Measurements from ENCODE around the gene CCDC122.
"Not testable (repeated sequence)": the region's sequence is repeated elsewhere in the genome, so short reads cannot be mapped to it uniquely, and the experiment has no call there.

CCDC122 gene

GRCh38 chr13:43846496-43847158 lies 32.9 kb downstream of the CCDC122 start:
- TF ChIP-seq, protein P1, sequence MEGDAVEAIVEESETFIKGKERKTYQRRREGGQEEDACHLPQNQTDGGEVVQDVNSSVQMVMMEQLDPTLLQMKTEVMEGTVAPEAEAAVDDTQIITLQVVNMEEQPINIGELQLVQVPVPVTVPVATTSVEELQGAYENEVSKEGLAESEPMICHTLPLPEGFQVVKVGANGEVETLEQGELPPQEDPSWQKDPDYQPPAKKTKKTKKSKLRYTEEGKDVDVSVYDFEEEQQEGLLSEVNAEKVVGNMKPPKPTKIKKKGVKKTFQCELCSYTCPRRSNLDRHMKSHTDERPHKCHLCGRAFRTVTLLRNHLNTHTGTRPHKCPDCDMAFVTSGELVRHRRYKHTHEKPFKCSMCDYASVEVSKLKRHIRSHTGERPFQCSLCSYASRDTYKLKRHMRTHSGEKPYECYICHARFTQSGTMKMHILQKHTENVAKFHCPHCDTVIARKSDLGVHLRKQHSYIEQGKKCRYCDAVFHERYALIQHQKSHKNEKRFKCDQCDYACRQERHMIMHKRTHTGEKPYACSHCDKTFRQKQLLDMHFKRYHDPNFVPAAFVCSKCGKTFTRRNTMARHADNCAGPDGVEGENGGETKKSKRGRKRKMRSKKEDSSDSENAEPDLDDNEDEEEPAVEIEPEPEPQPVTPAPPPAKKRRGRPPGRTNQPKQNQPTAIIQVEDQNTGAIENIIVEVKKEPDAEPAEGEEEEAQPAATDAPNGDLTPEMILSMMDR (IDR thresholded peaks at IDR 0.05; ENCODE audit: borderline replicate concordance, control extremely low read depth, extremely low read depth, insufficient read depth, missing control alignments), result no peak
- no peak for DNase-seq (ENCODE audit: low spot score)
- in situ Hi-C loops (cut with MboI; ENCODE audit: low sequenced_read_pairs, unreplicated experiment), result no loop called here

- DNase-seq (ENCODE audit: low spot score), result no peak
- in situ Hi-C loops (cut with MboI; ENCODE audit: low sequenced_read_pairs, unreplicated experiment), result no loop called here
- TF ChIP-seq, protein P1 (IDR thresholded peaks at IDR 0.05; ENCODE audit: borderline replicate concordance, control extremely low read depth, extremely low read depth, insufficient read depth, missing control alignments), result no peak
These were observed 40.6 kb downstream of the CCDC122 start for GRCh38 chr13:43838909-43839308.

DNA sequence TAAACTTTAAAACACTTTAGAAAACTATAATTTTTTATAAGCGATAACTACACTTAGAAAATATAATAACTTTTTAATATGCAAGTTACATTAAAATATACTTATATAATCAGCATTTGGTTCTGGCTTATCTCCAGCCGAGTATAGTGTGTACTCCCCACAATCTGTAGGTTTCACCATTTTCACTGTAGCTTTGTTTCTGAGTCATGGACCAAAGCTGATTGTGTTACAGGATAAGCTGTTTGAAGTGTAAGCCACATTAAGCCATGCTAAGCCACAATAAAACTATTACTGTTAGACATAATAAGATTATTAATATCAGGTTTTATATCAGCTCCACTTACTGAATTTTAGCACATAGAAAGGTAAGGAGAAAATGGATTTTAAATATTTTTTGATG lies 43.8 kb downstream of the CCDC122 start:
- in situ Hi-C loops (cut with MboI; ENCODE audit: low sequenced_read_pairs, unreplicated experiment), result no loop called here
- TF ChIP-seq, protein P1 (IDR thresholded peaks at IDR 0.05; ENCODE audit: borderline replicate concordance, control extremely low read depth, extremely low read depth, insufficient read depth, missing control alignments), result no peak
- no peak for DNase-seq (ENCODE audit: low spot score)

- TF ChIP-seq, protein P1 (IDR thresholded peaks at IDR 0.05; ENCODE audit: borderline replicate concordance, control extremely low read depth, extremely low read depth, insufficient read depth, missing control alignments), result no peak
- no peak for DNase-seq (ENCODE audit: low spot score)
- in situ Hi-C loops (cut with MboI; ENCODE audit: low sequenced_read_pairs, unreplicated experiment), result no loop called here
These were observed 48.5 kb downstream of the CCDC122 start for GRCh38 chr13:43831088-43831487.

DNA sequence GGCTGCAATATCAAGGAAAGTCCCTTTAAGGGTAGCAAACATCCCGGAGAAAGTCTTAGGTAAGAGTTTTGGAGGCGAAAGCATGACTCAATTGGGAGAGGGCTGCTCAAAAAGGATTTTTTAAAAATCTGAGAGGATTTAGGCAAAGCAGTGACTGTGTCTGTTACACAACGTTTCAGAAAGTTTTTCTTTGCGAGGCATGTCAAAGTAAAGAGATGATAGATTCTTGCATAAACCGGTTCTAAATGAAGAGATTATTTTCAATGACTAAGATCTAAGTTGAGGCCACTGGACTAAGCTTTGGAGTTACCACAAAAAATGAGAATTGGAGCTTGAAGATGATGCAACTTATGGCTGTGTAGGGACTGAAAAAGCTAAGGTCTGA lies 49.1 kb downstream of the CCDC122 start:
- TF ChIP-seq, protein P1 (IDR thresholded peaks at IDR 0.05; ENCODE audit: borderline replicate concordance, control extremely low read depth, extremely low read depth, insufficient read depth, missing control alignments), result no peak
- no peak for DNase-seq (ENCODE audit: low spot score)
- in situ Hi-C loops (cut with MboI; ENCODE audit: low sequenced_read_pairs, unreplicated experiment), result no loop called here

DNA sequence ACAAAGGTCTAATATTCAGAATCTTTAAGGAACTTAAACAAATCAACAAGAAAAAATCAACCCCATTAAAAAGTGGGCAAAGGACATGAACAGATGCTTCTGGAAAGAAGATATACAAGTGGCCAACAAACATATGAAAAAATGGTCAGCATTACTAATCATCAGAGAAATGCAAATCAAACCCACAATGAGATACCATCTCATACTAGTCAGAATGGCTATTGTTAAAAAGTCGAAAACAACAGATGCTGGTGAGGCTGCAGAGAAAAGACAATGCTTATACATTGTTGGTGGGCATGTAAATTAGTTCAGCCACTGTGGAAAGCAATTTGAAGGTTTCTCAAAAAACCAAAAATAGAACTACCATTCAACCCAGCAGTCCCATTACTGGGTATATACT lies 54.9 kb downstream of the CCDC122 start:
- in situ Hi-C loops (cut with MboI; ENCODE audit: low sequenced_read_pairs, unreplicated experiment), result loop anchor here (25.0 kb wide), 1 partner anchor 1187 kb away; no protein-coding TSS in a partner anchor
- not testable (repeated sequence) for DNase-seq (ENCODE audit: low spot score)

- TF ChIP-seq, protein P1 (IDR thresholded peaks at IDR 0.05; ENCODE audit: borderline replicate concordance, control extremely low read depth, extremely low read depth, insufficient read depth, missing control alignments), result no peak
- in situ Hi-C loops (cut with MboI; ENCODE audit: low sequenced_read_pairs, unreplicated experiment), result loop anchor here (25.0 kb wide), 1 partner anchor 1186 kb away; no protein-coding TSS in a partner anchor
- no peak for DNase-seq (ENCODE audit: low spot score)
These were observed 56.6 kb downstream of the CCDC122 start for GRCh38 chr13:43822969-43823368.

Data from GM13976 (cell line).